ENCODE data around the gene CNGA1.

GRCh38 chr4:48017108-48017571 lies 659 bp upstream of the CNGA1 start:
- TF ChIP-seq CTCF (IDR thresholded peaks at IDR 0.05; ENCODE audit: insufficient read depth, low read length, poor library complexity, severe bottlenecking) (no peak), EZH2phosphoT487 (conservative IDR thresholded peaks at IDR 0.05; ENCODE audit: low read length) (no peak)
